Measurements from ENCODE around the gene EYS.

The EYS gene

GRCh38 chr6:63671098-63671754 lies 2035.8 kb downstream of the EYS start:
- ATAC-seq = no peak
- TF ChIP-seq CSRNP3 (CRISPR knock-in tag; IDR thresholded peaks at IDR 0.05) (no peak), SNAI2 (CRISPR knock-in tag; IDR thresholded peaks at IDR 0.05) (no peak), TSHZ2 (CRISPR knock-in tag; IDR thresholded peaks at IDR 0.05) (no peak), PATZ1 (CRISPR knock-in tag; IDR thresholded peaks at IDR 0.05; ENCODE audit: borderline replicate concordance) (no peak), GLIS3 (CRISPR knock-in tag; IDR thresholded peaks at IDR 0.05) (no peak), ZFP30 (CRISPR knock-in tag; IDR thresholded peaks at IDR 0.05) (no peak), ZNF8 (CRISPR knock-in tag; IDR thresholded peaks at IDR 0.05) (no peak), TCF4 (CRISPR knock-in tag; IDR thresholded peaks at IDR 0.05; ENCODE audit: borderline replicate concordance) (no peak), CREB5 (CRISPR knock-in tag; IDR thresholded peaks at IDR 0.05; ENCODE audit: low read depth) (no peak), PPARA (CRISPR knock-in tag; IDR thresholded peaks at IDR 0.05; ENCODE audit: borderline replicate concordance) (no peak), OSR1 (CRISPR knock-in tag; IDR thresholded peaks at IDR 0.05) (no peak), POU6F1 (CRISPR knock-in tag; IDR thresholded peaks at IDR 0.05; ENCODE audit: borderline replicate concordance, low read depth) (no peak), ZNF565 (CRISPR knock-in tag; conservative IDR thresholded peaks at IDR 0.05; ENCODE audit: low read depth) (no peak), ARNTL (CRISPR knock-in tag; IDR thresholded peaks at IDR 0.05; ENCODE audit: borderline replicate concordance, low read depth) (no peak), ZC3H10 (CRISPR knock-in tag; IDR thresholded peaks at IDR 0.05) (no peak), CSDC2 (CRISPR knock-in tag; IDR thresholded peaks at IDR 0.05) (no peak), BACH2 (CRISPR knock-in tag; IDR thresholded peaks at IDR 0.05; ENCODE audit: borderline replicate concordance) (no peak), ESRRG (CRISPR knock-in tag; IDR thresholded peaks at IDR 0.05) (no peak)

Measured in SK-N-SH treated with all-trans-retinoic acid at 6 μM for 48 hours (cell line).